ENCODE data around the gene HDAC7.

DNA sequence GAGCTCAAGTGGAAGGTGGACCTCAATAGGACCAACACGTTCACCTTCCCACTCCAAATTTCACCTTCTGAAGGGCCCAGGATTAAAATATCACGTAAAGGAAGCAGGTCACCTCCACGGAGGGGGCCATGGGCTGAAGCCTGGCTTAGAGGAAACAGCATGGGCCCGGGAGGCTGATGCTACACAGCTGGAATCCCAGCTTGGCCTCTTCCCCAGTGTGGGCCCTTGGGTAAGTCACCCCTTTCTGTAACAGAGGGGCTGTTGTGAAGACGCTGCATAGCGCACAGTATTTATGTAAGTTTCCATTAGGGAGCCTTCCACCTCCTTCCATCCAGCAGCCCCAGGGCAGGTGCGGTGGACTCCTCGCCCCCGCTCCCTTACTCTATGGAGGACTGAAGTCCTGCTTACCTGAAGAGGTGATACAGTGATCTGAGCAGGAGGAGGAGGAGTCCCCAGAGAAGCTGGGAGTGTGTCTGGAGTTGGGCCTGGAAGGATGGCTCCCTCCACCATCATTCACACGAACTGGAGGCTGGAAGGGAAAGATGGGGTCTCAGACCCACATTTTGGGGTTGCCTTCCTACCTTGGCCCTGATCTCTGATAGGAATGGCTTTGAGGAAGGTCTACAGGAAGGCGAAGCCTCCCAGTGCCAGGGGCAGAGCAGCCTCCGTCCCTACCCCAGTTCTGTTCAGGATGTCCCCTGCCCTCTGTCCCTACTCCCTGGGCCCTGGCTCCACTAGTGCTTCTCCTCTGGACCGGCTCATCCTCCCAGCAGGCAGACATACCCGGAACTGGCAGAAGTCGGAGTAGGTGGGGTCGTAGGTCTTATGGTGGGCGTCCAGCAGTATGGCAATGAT, 37.2 kb upstream of the HDAC7 start:
- TF ChIP-seq POLR2A (IDR thresholded peaks at IDR 0.05; ENCODE audit: low read depth, low read length) (no peak), TAF1 (IDR thresholded peaks at IDR 0.05; ENCODE audit: low read depth, low read length) (no peak), POLR2AphosphoS5 (IDR thresholded peaks at IDR 0.05; ENCODE audit: low read depth, low read length) (no peak)
